Astrocyte (in vitro differentiated cells and primary cell): ENCODE measurements around the gene SH3RF1.

Source experiments
- CTCF ChIP-seq: IDR thresholded peaks from 2 replicates; pipeline ENCODE4 v1.5.1; 2011; ENCODE audit warnings: low read depth, mild to moderate bottlenecking, inconsistent platforms, low read length, moderate library complexity; ENCODE audit not compliant: insufficient read depth
- EZH2 ChIP-seq: IDR thresholded peaks from 2 replicates; pipeline ENCODE4 v1.6.1; 2012; ENCODE audit warnings: mild to moderate bottlenecking, low read length, inconsistent platforms; ENCODE audit not compliant: insufficient read depth

GRCh38 chr4:169080981-169081380, 189.8 kb downstream of the SH3RF1 start:
- TF ChIP-seq CTCF (no peak), EZH2 (no peak)
